BLaER1 treated with 17β-estradiol and CSF1 and Interleukin-3, amounts not matched to agents 10 nM and 100 nM (cell line): Measurements from ENCODE around the gene FRMD3.

ENCODE experiments used
- H3K27ac ChIP-seq, 11 experiments: shearing (Covaris generic); formaldehyde crosslinking; 2 replicates each; pipeline ENCODE4 v1.8.1; 2022
- H3K27me3 ChIP-seq, 11 experiments: shearing (Covaris generic); formaldehyde crosslinking; 2 replicates each; pipeline ENCODE4 v1.8.1; 2022
- H3K36me3 ChIP-seq, 11 experiments: shearing (Covaris generic); formaldehyde crosslinking; 2 replicates each; pipeline ENCODE4 v1.8.1; 2022
- H3K4me1 ChIP-seq, 10 experiments: shearing (Covaris generic); formaldehyde crosslinking; 2 replicates each; pipeline ENCODE4 v1.8.1; 2022
- H3K4me2 ChIP-seq, 11 experiments: shearing (Covaris generic); formaldehyde crosslinking; 2 replicates each; pipeline ENCODE4 v1.8.1; 2022
- H3K4me3 ChIP-seq, 10 experiments: shearing (Covaris generic); formaldehyde crosslinking; 2 replicates each; pipeline ENCODE4 v1.8.1; 2022
- H3K9ac ChIP-seq, 11 experiments: shearing (Covaris generic); formaldehyde crosslinking; 2 replicates each; pipeline ENCODE4 v1.8.1; 2022
- H3K9me3 ChIP-seq, 11 experiments: shearing (Covaris generic); formaldehyde crosslinking; replicated peaks in 1 of 11; 2 replicates each; pipeline ENCODE4 v1.8.1; 2022
- H4K20me1 ChIP-seq, 11 experiments: shearing (Covaris generic); formaldehyde crosslinking; 2 replicates each; pipeline ENCODE4 v1.8.1; 2022
- Cebpa-rat ChIP-seq, 11 experiments: shearing (Covaris generic); IDR thresholded peaks; 2 replicates each; pipeline ENCODE4 v1.8.1; 2022

The FRMD3 gene

DNA sequence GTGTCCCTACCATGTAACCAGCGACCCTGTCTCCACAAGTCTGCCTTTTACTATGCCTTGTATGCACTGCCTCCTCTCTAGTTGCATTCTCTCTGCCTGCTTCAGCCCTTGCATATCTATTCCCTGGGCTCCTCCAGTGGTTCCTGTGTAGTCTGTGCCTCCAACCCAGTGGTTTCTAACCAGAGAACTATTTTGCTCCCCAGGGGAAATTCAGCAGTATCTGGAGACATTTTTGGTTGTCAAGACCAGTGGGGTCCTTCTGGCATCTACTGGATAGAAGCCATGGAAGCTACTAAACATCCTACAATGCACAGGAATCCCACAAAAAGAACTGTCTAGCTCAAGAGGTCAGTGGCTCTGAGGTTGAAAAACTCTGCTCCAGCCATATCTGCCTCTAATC lies 251.2 kb downstream of the FRMD3 start:
- no peak for TF ChIP-seq Cebpa-rat (IDR thresholded peaks at IDR 0.05)
- no peak overlapping the region for H3K9ac ChIP-seq
- peaks cover 0 to 6% (median 2%) of the 10 kb centered on the region in 10 experiments; a peak in 4 of 20 replicates for H3K4me1 ChIP-seq
- H3K4me3 ChIP-seq: no peak overlapping the region
- no peaks in the 10 kb centered on the region for H3K36me3 ChIP-seq
- H4K20me1 ChIP-seq: no peaks in the 10 kb centered on the region
- H3K27me3 ChIP-seq: no peaks in the 10 kb centered on the region
- H3K27ac ChIP-seq: no peak overlapping the region
- H3K9me3 ChIP-seq: no peaks in the 10 kb centered on the region
- peak overlapping the region in 3 of 11 experiments; percentile 2 to 18 (median 12); a peak in 3 of 22 replicates for H3K4me2 ChIP-seq

GRCh38 chr9:83285445-83286225 lies 252.6 kb downstream of the FRMD3 start:
- H3K9me3 ChIP-seq: no peaks in the 10 kb centered on the region

DNA sequence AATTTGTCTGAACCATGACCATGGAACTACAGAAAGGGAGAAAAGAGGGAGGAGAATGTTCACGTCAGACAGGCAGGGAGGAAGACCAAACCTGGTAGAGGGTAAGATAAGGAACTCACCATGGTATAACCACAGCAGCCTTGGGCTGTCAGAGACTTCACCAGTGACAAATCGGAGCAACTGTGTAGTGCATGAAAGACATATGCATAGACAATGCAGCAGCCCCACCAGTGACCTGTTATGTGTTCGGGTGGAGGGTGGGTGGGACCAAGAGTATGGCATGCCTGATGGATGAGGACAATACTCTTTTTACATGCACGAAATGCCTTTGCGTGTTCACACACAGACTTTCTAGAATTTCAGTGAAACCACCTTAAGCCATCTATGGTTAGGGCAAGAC lies 253.5 kb downstream of the FRMD3 start:
- no peaks in the 10 kb centered on the region for H3K27me3 ChIP-seq
- no peak overlapping the region for H3K27ac ChIP-seq
- no peaks in the 10 kb centered on the region for H4K20me1 ChIP-seq
- H3K4me2 ChIP-seq: no peak overlapping the region
- no peak for TF ChIP-seq Cebpa-rat (IDR thresholded peaks at IDR 0.05)
- no peaks in the 10 kb centered on the region for H3K9me3 ChIP-seq
- H3K9ac ChIP-seq: no peak overlapping the region
- H3K36me3 ChIP-seq: no peaks in the 10 kb centered on the region
- no peak overlapping the region for H3K4me3 ChIP-seq
- peaks cover 5 to 15% (median 11%) of the 10 kb centered on the region in 10 experiments; a peak in 14 of 20 replicates for H3K4me1 ChIP-seq

More at GRCh38 chr9:83285445-83286225, 252.6 kb downstream of the FRMD3 start:
- no peak overlapping the region for H3K27ac ChIP-seq
- no peak overlapping the region for H3K4me2 ChIP-seq
- H3K27me3 ChIP-seq: no peaks in the 10 kb centered on the region
- H3K4me3 ChIP-seq: no peak overlapping the region
- no peaks in the 10 kb centered on the region for H4K20me1 ChIP-seq
- H3K36me3 ChIP-seq: no peaks in the 10 kb centered on the region
- H3K4me1 ChIP-seq: peaks cover 5 to 15% (median 11%) of the 10 kb centered on the region in 10 experiments; a peak in 14 of 20 replicates
- no peak for TF ChIP-seq Cebpa-rat (IDR thresholded peaks at IDR 0.05)
- no peak overlapping the region for H3K9ac ChIP-seq

GRCh38 chr9:83283528-83283927 lies 254.7 kb downstream of the FRMD3 start:
- H3K27ac ChIP-seq: no peak overlapping the region

GRCh38 chr9:83281306-83282255 lies 256.6 kb downstream of the FRMD3 start:
- no peak for TF ChIP-seq Cebpa-rat (IDR thresholded peaks at IDR 0.05)
- Histone ChIP-seq H3K4me2 (peak overlapping the region in 7 of 11 experiments; percentile 5 to 52 (median 15); a peak in 7 of 22 replicates), H3K4me3 (no peak overlapping the region), H4K20me1 (no peaks in the 10 kb centered on the region), H3K27ac (no peak overlapping the region), H3K36me3 (no peaks in the 10 kb centered on the region), H3K9ac (no peak overlapping the region), H3K4me1 (peaks cover under 1 to 13% (median 10%) of the 10 kb centered on the region in 10 experiments; a peak in 11 of 20 replicates), H3K9me3 (no peaks in the 10 kb centered on the region), H3K27me3 (no peaks in the 10 kb centered on the region)

More at GRCh38 chr9:83283528-83283927, 254.7 kb downstream of the FRMD3 start:
- TF ChIP-seq Cebpa-rat (IDR thresholded peaks at IDR 0.05): no peak
- H3K4me3 ChIP-seq: no peak overlapping the region
- H3K9ac ChIP-seq: no peak overlapping the region
- no peaks in the 10 kb centered on the region for H3K9me3 ChIP-seq
- no peaks in the 10 kb centered on the region for H3K36me3 ChIP-seq
- no peaks in the 10 kb centered on the region for H4K20me1 ChIP-seq
- H3K4me2 ChIP-seq: no peak overlapping the region
- no peaks in the 10 kb centered on the region for H3K27me3 ChIP-seq
- peaks cover 5 to 15% (median 11%) of the 10 kb centered on the region in 10 experiments; a peak in 14 of 20 replicates for H3K4me1 ChIP-seq

GRCh38 chr9:83280790-83281189 lies 257.4 kb downstream of the FRMD3 start:
- TF ChIP-seq Cebpa-rat (IDR thresholded peaks at IDR 0.05): no peak
- H3K27me3 ChIP-seq: no peaks in the 10 kb centered on the region

GRCh38 chr9:83280268-83280667 lies 257.9 kb downstream of the FRMD3 start:
- H3K36me3 ChIP-seq: no peaks in the 10 kb centered on the region
- H3K4me1 ChIP-seq: peaks cover 0 to 13% (median 10%) of the 10 kb centered on the region in 10 experiments; a peak in 11 of 20 replicates
- H3K27ac ChIP-seq: no peak overlapping the region
- no peak overlapping the region for H3K9ac ChIP-seq
- TF ChIP-seq Cebpa-rat (IDR thresholded peaks at IDR 0.05): no peak
- H3K9me3 ChIP-seq: no peaks in the 10 kb centered on the region
- H3K4me3 ChIP-seq: no peak overlapping the region
- no peaks in the 10 kb centered on the region for H3K27me3 ChIP-seq
- no peaks in the 10 kb centered on the region for H4K20me1 ChIP-seq
- no peak overlapping the region for H3K4me2 ChIP-seq

More at GRCh38 chr9:83280790-83281189, 257.4 kb downstream of the FRMD3 start:
- no peaks in the 10 kb centered on the region for H3K9me3 ChIP-seq
- H3K27ac ChIP-seq: no peak overlapping the region
- no peaks in the 10 kb centered on the region for H4K20me1 ChIP-seq
- H3K4me1 ChIP-seq: peaks cover 0 to 13% (median 10%) of the 10 kb centered on the region in 10 experiments; a peak in 11 of 20 replicates
- H3K4me2 ChIP-seq: peak overlapping the region in 6 of 11 experiments; percentile 5 to 52 (median 18); a peak in 6 of 22 replicates
- H3K36me3 ChIP-seq: no peaks in the 10 kb centered on the region
- H3K9ac ChIP-seq: no peak overlapping the region
- H3K4me3 ChIP-seq: no peak overlapping the region

DNA sequence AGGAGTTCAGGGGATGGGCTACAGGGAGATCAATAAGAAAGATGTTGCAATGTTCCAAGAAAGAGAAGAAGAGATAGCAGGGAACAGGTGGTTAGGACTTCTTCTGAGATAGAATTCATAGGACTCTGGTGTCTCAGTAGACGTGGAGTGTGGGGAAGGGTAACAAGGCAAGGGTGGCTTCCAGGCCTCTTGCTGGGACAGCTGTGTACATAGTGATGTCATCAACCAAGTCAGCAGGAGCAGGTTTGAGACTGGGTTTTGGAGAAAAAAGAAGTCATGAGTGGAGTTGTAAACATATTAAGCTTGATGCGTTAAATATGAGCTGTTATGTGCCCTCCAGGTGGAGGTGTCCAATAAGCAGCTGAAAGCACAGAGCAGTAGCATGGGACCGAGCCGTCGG lies 263.4 kb downstream of the FRMD3 start:
- peaks cover 0 to 9% (median 4%) of the 10 kb centered on the region in 11 experiments; a peak in 4 of 22 replicates for H3K9me3 ChIP-seq
- no peak overlapping the region for H3K4me3 ChIP-seq
- no peak for TF ChIP-seq Cebpa-rat (IDR thresholded peaks at IDR 0.05)
- no peaks in the 10 kb centered on the region for H3K27me3 ChIP-seq
- H3K36me3 ChIP-seq: no peaks in the 10 kb centered on the region
- no peaks in the 10 kb centered on the region for H3K4me1 ChIP-seq
- H4K20me1 ChIP-seq: no peaks in the 10 kb centered on the region
- no peak overlapping the region for H3K4me2 ChIP-seq
- no peak overlapping the region for H3K27ac ChIP-seq
- no peak overlapping the region for H3K9ac ChIP-seq

- Histone ChIP-seq H3K4me3 (no peak overlapping the region), H3K36me3 (no peaks in the 10 kb centered on the region), H3K4me2 (no peak overlapping the region), H3K27me3 (no peaks in the 10 kb centered on the region), H4K20me1 (no peaks in the 10 kb centered on the region), H3K9me3 (peaks cover 0 to 9% (median 4%) of the 10 kb centered on the region in 11 experiments; a peak in 4 of 22 replicates), H3K4me1 (no peaks in the 10 kb centered on the region), H3K9ac (no peak overlapping the region), H3K27ac (no peak overlapping the region)
- no peak for TF ChIP-seq Cebpa-rat (IDR thresholded peaks at IDR 0.05)
Measured at GRCh38 chr9:83271665-83272071, 266.5 kb downstream of the FRMD3 start.
